ENCODE data around the gene OXLD1. TPM values are rescaled to one million over a fixed set of nuclear protein-coding genes. Genes with fewer than 3 reads are reported as not detected.
A peak's percentile ranks its signal among the peaks of the same experiment; 100 is the strongest.

Gene OXLD1
- total RNA-seq, 1 donor from 2014 or later, result 31.2 TPM

GRCh38 chr17:81636505-81637288, 29.7 kb downstream of the OXLD1 start, which contains the start of the genes NPLOC4 and TSPAN10:
TSS of gene NPLOC4 (minus strand) at chr17:81637112. CDS start at chr17:81636930, 182 bp downstream.
TSS of gene TSPAN10 (plus strand) at chr17:81637196. CDS start at chr17:81642413, 5,217 bp downstream.
- peaks cover 25% of the 10 kb centered on the region for H3K4me1 Mint-ChIP-seq (ENCODE audit: unreplicated experiment)
- H3K27ac Mint-ChIP-seq (ENCODE audit: unreplicated experiment), result peak within 1 kb of the TSS; percentile 94
- no peaks in the 10 kb centered on the region for H3K27me3 Mint-ChIP-seq (ENCODE audit: unreplicated experiment)
- H3K4me3 Mint-ChIP-seq (ENCODE audit: unreplicated experiment), result peak within 1 kb of the TSS; percentile 95
- peak; percentile 97 for DNase-seq (ENCODE audit: extremely low spot score, unreplicated experiment)
- TF ChIP-seq, protein P1, sequence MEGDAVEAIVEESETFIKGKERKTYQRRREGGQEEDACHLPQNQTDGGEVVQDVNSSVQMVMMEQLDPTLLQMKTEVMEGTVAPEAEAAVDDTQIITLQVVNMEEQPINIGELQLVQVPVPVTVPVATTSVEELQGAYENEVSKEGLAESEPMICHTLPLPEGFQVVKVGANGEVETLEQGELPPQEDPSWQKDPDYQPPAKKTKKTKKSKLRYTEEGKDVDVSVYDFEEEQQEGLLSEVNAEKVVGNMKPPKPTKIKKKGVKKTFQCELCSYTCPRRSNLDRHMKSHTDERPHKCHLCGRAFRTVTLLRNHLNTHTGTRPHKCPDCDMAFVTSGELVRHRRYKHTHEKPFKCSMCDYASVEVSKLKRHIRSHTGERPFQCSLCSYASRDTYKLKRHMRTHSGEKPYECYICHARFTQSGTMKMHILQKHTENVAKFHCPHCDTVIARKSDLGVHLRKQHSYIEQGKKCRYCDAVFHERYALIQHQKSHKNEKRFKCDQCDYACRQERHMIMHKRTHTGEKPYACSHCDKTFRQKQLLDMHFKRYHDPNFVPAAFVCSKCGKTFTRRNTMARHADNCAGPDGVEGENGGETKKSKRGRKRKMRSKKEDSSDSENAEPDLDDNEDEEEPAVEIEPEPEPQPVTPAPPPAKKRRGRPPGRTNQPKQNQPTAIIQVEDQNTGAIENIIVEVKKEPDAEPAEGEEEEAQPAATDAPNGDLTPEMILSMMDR (IDR thresholded peaks at IDR 0.05), result no peak
- H3K9me3 Mint-ChIP-seq (ENCODE audit: unreplicated experiment), result no peaks in the 10 kb centered on the region
- peaks cover 4% of the 10 kb centered on the region for H3K36me3 Mint-ChIP-seq (ENCODE audit: unreplicated experiment)

GRCh38 chr17:81635973-81636504, 30.4 kb downstream of the OXLD1 start:
- Mint-ChIP-seq H3K36me3 (ENCODE audit: unreplicated experiment) (peaks cover 4% of the 10 kb centered on the region), H3K4me3 (ENCODE audit: unreplicated experiment) (peak overlapping the region; percentile 95), H3K9me3 (ENCODE audit: unreplicated experiment) (no peaks in the 10 kb centered on the region), H3K4me1 (ENCODE audit: unreplicated experiment) (peaks cover 23% of the 10 kb centered on the region), H3K27me3 (ENCODE audit: unreplicated experiment) (no peaks in the 10 kb centered on the region), H3K27ac (ENCODE audit: unreplicated experiment) (peak overlapping the region; percentile 94)
- TF ChIP-seq, protein P1 (IDR thresholded peaks at IDR 0.05), result no peak
- no peak for DNase-seq (ENCODE audit: extremely low spot score, unreplicated experiment)

DNA sequence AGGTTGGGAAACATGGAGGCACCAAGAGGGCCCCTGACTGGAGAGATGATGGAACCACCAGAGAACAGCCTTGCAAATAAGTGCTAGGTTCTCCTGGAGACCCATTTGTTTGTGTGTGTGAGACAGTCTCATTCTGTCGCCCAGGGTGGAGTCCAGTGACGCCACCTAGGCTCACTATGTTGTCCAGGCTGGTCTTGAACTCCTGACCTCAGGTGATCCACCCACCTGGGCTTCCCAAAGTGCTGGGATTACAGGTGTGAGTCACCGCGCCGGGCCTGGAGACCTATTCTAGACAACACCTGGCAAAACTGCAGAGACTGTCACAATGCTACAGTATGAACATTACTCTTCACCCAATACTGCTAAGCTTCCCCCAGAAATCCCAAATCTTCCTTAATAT, 31.0 kb downstream of the OXLD1 start:
- TF ChIP-seq, protein P1 (IDR thresholded peaks at IDR 0.05), result no peak
- Mint-ChIP-seq H3K36me3 (ENCODE audit: unreplicated experiment) (peaks cover 4% of the 10 kb centered on the region), H3K4me1 (ENCODE audit: unreplicated experiment) (peaks cover 23% of the 10 kb centered on the region), H3K27ac (ENCODE audit: unreplicated experiment) (peak overlapping the region; percentile 94), H3K27me3 (ENCODE audit: unreplicated experiment) (no peaks in the 10 kb centered on the region), H3K9me3 (ENCODE audit: unreplicated experiment) (no peaks in the 10 kb centered on the region), H3K4me3 (ENCODE audit: unreplicated experiment) (peak overlapping the region; percentile 95)
- no peak for DNase-seq (ENCODE audit: extremely low spot score, unreplicated experiment)

DNA sequence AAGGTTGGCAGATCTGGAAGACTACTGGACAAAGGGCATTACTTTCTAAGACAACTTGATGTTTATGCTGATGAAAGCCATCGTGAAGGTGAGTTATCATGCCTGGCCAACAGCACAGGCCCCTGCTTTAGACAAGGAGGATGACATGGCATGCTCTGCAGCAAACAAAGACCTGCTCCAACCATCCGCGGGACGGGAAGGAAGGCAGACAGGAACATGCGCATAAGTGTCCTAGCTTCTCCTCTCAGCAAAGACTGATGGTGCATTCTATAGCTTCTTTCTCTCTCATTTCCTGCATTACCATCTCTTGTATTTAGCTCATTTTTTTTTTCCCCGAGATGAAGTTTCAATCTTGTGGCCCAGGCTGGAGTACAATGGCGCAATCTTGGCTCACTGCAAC, 34.9 kb downstream of the OXLD1 start:
- no peak for DNase-seq (ENCODE audit: extremely low spot score, unreplicated experiment)
- Mint-ChIP-seq H3K4me1 (ENCODE audit: unreplicated experiment) (peaks cover 19% of the 10 kb centered on the region), H3K36me3 (ENCODE audit: unreplicated experiment) (peaks cover 24% of the 10 kb centered on the region), H3K27me3 (ENCODE audit: unreplicated experiment) (no peaks in the 10 kb centered on the region), H3K27ac (ENCODE audit: unreplicated experiment) (no peak overlapping the region), H3K9me3 (ENCODE audit: unreplicated experiment) (no peaks in the 10 kb centered on the region), H3K4me3 (ENCODE audit: unreplicated experiment) (no peak overlapping the region)
- TF ChIP-seq, protein P1 (IDR thresholded peaks at IDR 0.05), result no peak

GRCh38 chr17:81630274-81630673, 36.1 kb downstream of the OXLD1 start:
- Mint-ChIP-seq H3K4me3 (ENCODE audit: unreplicated experiment) (no peak overlapping the region), H3K36me3 (ENCODE audit: unreplicated experiment) (peaks cover 33% of the 10 kb centered on the region), H3K9me3 (ENCODE audit: unreplicated experiment) (no peaks in the 10 kb centered on the region), H3K27ac (ENCODE audit: unreplicated experiment) (no peak overlapping the region), H3K27me3 (ENCODE audit: unreplicated experiment) (no peaks in the 10 kb centered on the region), H3K4me1 (ENCODE audit: unreplicated experiment) (peaks cover 8% of the 10 kb centered on the region)
- TF ChIP-seq, protein P1 (IDR thresholded peaks at IDR 0.05), result no peak
- DNase-seq (ENCODE audit: extremely low spot score, unreplicated experiment), result no peak

Measured in osteocyte (in vitro differentiated cells).